GM18505 (cell line): ENCODE results near the gene DGAT2.

Experiments
- ATAC-seq: cut with Tn5 transposase; IDR thresholded peaks from one replicate; pipeline ENCODE4 v1.9.1; 2021; ENCODE audit not compliant: unreplicated experiment
- POLR2A ChIP-seq: IDR thresholded peaks from 4 replicates; pipeline ENCODE4 v1.6.1; 2011; ENCODE audit warnings: borderline replicate concordance; ENCODE audit not compliant: insufficient read depth, insufficient read length; ENCODE audit errors: extremely low read depth

Gene DGAT2

GRCh38 chr11:75826461-75827230, 58.1 kb downstream of the DGAT2 start:
- ATAC-seq = no peak
- TF ChIP-seq POLR2A = no peak

DNA sequence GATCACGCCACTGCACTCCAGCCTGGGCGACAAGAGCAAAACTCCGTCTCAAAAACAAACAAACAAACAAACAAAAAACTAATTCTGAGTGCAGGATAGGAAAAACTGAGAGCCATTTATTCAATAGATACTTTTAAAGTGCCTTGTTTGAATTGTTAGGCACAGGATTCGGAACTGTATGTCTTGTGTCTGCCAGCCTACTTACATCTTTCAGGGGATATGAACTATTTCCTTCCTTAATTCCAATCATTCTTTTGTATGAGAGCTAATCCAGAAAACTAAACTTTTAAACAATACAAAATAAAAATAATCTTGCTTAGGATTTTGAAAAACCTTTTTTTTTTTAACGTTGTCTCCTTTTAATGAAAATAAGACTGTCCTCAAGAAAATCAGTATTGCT, 59.0 kb downstream of the DGAT2 start:
- no peak for ATAC-seq

DNA sequence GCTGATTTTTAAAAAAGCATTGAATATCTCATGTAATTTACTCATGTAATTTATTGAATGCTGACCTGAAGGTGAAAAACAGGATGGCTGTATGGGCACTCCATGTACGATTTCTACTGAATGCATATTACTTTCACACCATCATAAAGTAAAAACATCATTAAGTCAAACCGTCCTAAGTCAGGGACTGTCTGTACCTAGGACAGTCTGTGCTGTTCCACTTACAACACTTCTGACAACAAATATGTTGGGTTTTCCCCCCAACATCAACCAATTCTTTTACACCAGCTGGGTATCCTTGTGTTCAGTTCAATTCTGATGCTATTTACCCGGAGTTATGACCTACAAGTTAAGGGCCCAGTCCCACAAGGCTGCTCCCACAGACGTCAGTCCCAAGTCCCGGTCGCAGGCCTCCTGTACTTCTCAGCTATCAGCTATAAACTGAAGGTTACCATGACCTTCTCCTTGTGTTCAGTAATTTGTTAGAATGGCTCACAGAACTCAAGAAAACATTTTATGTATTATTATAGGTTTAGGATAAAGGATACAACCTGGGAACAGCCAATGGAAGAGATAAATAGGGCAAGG, 63.4 kb downstream of the DGAT2 start:
- TF ChIP-seq POLR2A = no peak
- ATAC-seq = no peak

More for the DNA sequence above, 59.0 kb downstream of the DGAT2 start:
- no peak for TF ChIP-seq POLR2A

DNA sequence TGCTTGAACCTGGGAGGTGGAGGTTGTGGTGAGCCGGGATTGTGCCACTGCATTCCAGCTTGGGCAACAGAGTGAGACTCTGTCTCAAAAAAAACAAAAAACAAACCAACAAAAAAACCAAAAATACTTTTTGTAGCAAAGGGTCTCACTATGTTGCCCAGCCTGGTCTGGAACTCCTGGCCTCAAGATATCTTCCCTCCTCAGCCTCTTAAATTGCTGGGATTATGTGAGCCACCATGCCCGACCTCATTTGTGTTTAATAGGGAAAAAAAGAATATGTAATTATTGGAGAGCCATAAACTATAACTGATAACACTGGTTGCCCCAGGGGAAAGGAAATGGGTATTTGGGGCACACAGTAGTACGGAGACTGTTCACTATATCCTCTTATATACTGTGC, 66.2 kb downstream of the DGAT2 start:
- ATAC-seq = no peak
- no peak for TF ChIP-seq POLR2A

GRCh38 chr11:75836417-75836816, 67.8 kb downstream of the DGAT2 start:
- no peak for TF ChIP-seq POLR2A
- ATAC-seq = no peak

- ATAC-seq = no peak
- no peak for TF ChIP-seq POLR2A
These were observed 71.3 kb downstream of the DGAT2 start for GRCh38 chr11:75839851-75840250.

DNA sequence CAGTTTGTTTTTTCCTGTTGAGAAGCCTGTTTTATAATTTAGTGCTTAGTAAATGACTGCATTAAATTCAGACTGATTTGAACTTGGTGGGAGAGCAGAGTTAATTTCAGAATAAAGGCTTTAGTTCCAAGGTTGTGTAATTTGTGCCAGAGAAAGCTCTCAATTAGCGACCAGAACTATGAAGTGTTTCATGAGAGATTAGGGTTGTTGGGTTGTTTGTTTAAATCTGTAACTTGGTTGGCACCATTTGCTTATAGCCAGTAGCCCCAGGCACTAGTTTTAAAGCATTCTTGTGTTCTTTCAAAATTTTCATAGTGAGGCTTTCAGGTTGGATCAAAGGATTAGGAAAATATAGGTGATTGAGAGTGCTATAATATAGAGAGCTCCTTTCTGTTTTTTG, 71.9 kb downstream of the DGAT2 start:
- ATAC-seq = no peak
- no peak for TF ChIP-seq POLR2A

- no peak for ATAC-seq
- no peak for TF ChIP-seq POLR2A
These were observed 73.2 kb downstream of the DGAT2 start for GRCh38 chr11:75841739-75842138.

GRCh38 chr11:75845324-75845723, 76.7 kb downstream of the DGAT2 start:
- TF ChIP-seq POLR2A = no peak
- ATAC-seq = no peak

DNA sequence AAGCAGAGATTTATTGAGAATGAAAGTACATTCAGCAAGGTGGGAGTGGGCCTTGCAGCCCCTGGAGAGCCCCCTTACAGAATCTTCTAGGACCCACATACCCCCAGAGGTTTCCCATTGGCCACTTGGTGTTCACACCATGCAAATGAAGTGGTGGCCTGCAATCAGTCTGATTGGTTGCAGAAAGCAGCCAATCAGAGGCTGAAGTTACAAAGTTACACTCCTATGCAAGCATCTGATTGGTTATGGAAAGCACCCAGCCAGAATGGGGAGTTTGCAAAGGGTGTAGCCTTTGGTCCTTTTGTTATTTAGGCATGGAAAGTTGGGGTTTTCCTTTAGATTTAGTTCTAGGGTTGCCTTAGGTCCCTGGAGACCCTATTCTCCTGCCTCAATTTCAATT, 81.3 kb downstream of the DGAT2 start:
- no peak for TF ChIP-seq POLR2A
- no peak for ATAC-seq

DNA sequence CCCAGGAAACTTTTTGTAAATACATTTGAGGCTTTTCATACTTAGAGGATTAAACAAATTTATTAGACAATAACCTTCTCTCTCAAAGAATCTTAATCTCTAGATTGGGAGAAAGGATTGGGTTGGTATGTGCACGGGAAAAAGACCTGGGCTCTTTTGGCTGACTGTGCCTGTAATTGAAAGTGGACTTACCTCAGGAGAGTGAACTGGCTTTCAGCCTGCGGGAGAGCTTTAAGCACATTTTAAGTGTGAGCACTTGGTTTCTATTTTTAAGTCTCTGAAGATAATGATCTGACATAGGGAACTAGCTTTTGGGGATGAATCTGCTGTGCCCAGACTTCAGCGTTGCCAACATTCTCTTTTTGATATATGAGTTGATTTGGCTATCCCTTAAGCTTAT, 82.2 kb downstream of the DGAT2 start:
- no peak for ATAC-seq
- TF ChIP-seq POLR2A = no peak
